Astrocyte (in vitro differentiated cells and primary cell): Measurements from ENCODE around the gene BCAN. TPM values are rescaled to one million over a fixed set of nuclear protein-coding genes. Genes with fewer than 3 reads are reported as not detected.

Experiments
- DNase-seq: peaks from one replicate; pipeline ENCODE4 v3.0.0-alpha.2; 2010; ENCODE audit warnings: low read depth
- FAIRE-seq: peaks from 2 replicates; lab custom pipeline; 2011; peaks lifted over from hg19 to GRCh38; lab: Jason Lieb, UNC
- H2AFZ ChIP-seq: 2 replicates; pipeline ENCODE4 v1.6.0; 2012; ENCODE audit warnings: low read depth, low read length, inconsistent platforms
- H3K27ac ChIP-seq: 2 replicates; pipeline ENCODE4 v1.5.1; 2011; ENCODE audit warnings: low read depth, low read length, inconsistent platforms
- H3K27me3 ChIP-seq: 2 replicates; pipeline ENCODE4 v1.6.0; 2011; ENCODE audit warnings: low read length, inconsistent platforms; ENCODE audit not compliant: insufficient read depth
- H3K36me3 ChIP-seq: 2 replicates; pipeline ENCODE4 v1.5.1; 2011; ENCODE audit warnings: low read length, inconsistent platforms; ENCODE audit not compliant: insufficient read depth
- H3K4me1 ChIP-seq: 2 replicates; pipeline ENCODE4 v1.5.1; 2011; ENCODE audit warnings: low read length, inconsistent platforms; ENCODE audit not compliant: insufficient read depth
- H3K4me2 ChIP-seq: 2 replicates; pipeline ENCODE4 v1.6.0; 2012; ENCODE audit warnings: low read length, inconsistent platforms
- H3K4me3 ChIP-seq: 2 replicates; pipeline ENCODE4 v1.5.1; 2011; ENCODE audit warnings: low read depth, mild to moderate bottlenecking, low read length, inconsistent platforms; ENCODE audit not compliant: insufficient read depth
- H3K79me2 ChIP-seq: 2 replicates; pipeline ENCODE4 v1.6.0; 2012; ENCODE audit warnings: mild to moderate bottlenecking, low read length, inconsistent platforms; ENCODE audit not compliant: insufficient read depth
- H3K9ac ChIP-seq: 2 replicates; pipeline ENCODE4 v1.6.0; 2012; ENCODE audit warnings: mild to moderate bottlenecking, low read length, inconsistent platforms
- H3K9me3 ChIP-seq: 2 replicates; pipeline ENCODE4 v1.5.1; 2012; ENCODE audit warnings: low read depth, mild to moderate bottlenecking, low read length, inconsistent platforms; ENCODE audit not compliant: insufficient read depth
- H4K20me1 ChIP-seq: 2 replicates; pipeline ENCODE4 v1.6.0; 2012; ENCODE audit warnings: low read length, inconsistent platforms; ENCODE audit not compliant: insufficient read depth
- H3K27ac Mint-ChIP-seq: one replicate; pipeline ENCODE4 v1.8.0; 2021; ENCODE audit warnings: mild to moderate bottlenecking, mixed read lengths; ENCODE audit not compliant: unreplicated experiment
- H3K27me3 Mint-ChIP-seq: one replicate; pipeline ENCODE4 v1.8.0; 2021; ENCODE audit warnings: low read depth, mixed read lengths; ENCODE audit not compliant: unreplicated experiment
- H3K36me3 Mint-ChIP-seq: one replicate; pipeline ENCODE4 v1.8.0; 2021; ENCODE audit warnings: low read depth, mixed read lengths; ENCODE audit not compliant: unreplicated experiment
- H3K4me1 Mint-ChIP-seq: one replicate; pipeline ENCODE4 v1.8.0; 2021; ENCODE audit warnings: low read depth, mixed read lengths; ENCODE audit not compliant: unreplicated experiment
- H3K4me3 Mint-ChIP-seq: one replicate; pipeline ENCODE4 v1.8.0; 2021; ENCODE audit warnings: mild to moderate bottlenecking, moderate library complexity, mixed read lengths; ENCODE audit not compliant: unreplicated experiment
- H3K9me3 Mint-ChIP-seq: one replicate; pipeline ENCODE4 v1.8.0; 2021; ENCODE audit warnings: mild to moderate bottlenecking, mixed read lengths; ENCODE audit not compliant: unreplicated experiment
- CTCF ChIP-seq: IDR thresholded peaks from 2 replicates; pipeline ENCODE4 v1.5.1; 2011; ENCODE audit warnings: low read depth, mild to moderate bottlenecking, inconsistent platforms, low read length, moderate library complexity; ENCODE audit not compliant: insufficient read depth
- EZH2 ChIP-seq: IDR thresholded peaks from 2 replicates; pipeline ENCODE4 v1.6.1; 2012; ENCODE audit warnings: mild to moderate bottlenecking, low read length, inconsistent platforms; ENCODE audit not compliant: insufficient read depth
- total RNA-seq: library from RNA; stranded (reverse); gene quantifications from 2 replicates; pipeline ENCODE4 v1.2.1, GENCODE V29; 2021

BCAN gene
- total RNA-seq, 1 donor from 2014 or later: 0.41 TPM

GRCh38 chr1:156595016-156595415, 46.9 kb upstream of the BCAN start:
- Mint-ChIP-seq H3K27ac (no peak overlapping the region), H3K36me3 (peaks cover 23% of the 10 kb centered on the region)

DNA sequence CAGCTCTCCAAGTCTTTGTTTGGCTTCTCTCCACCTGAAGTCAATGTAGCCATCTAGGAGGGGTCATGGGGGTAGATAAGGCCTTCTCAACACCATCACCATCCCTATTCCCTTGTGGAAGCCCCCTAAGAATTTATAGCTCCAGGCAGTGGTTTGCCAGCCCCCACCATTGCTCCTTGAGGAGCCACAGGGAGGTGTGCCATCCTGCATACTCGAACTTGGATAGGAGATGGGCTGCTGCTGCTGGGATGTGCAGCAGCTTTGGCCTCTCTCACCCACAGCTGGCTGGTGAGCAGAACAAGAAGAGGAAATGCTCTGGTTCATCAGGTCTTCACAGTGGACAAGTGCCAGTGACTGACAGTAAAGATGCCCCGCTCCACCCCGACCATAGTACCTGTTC, 45.5 kb upstream of the BCAN start:
- Histone ChIP-seq H3K4me1 (peaks cover 12% of the 10 kb centered on the region), H3K9ac (no peak overlapping the region), H4K20me1 (peaks cover 32% of the 10 kb centered on the region), H2AFZ (no peak overlapping the region), H3K27ac (no peak overlapping the region), H3K27me3 (no peaks in the 10 kb centered on the region), H3K9me3 (no peaks in the 10 kb centered on the region), H3K36me3 (peaks cover 37% of the 10 kb centered on the region), H3K79me2 (peaks cover 41% of the 10 kb centered on the region), H3K4me3 (no peak overlapping the region), H3K4me2 (no peak overlapping the region)
- H3K36me3 Mint-ChIP-seq: peaks cover 23% of the 10 kb centered on the region
- no peak overlapping the region for H3K27ac Mint-ChIP-seq
- peaks cover 5% of the 10 kb centered on the region for H3K4me1 Mint-ChIP-seq
- no peak for FAIRE-seq
- DNase-seq: no peak
- peaks cover 2% of the 10 kb centered on the region for H3K9me3 Mint-ChIP-seq
- no peaks in the 10 kb centered on the region for H3K27me3 Mint-ChIP-seq
- H3K4me3 Mint-ChIP-seq: no peak overlapping the region
- no peak for TF ChIP-seq CTCF
- no peak for TF ChIP-seq EZH2

More at GRCh38 chr1:156595016-156595415, 46.9 kb upstream of the BCAN start:
- H4K20me1 ChIP-seq: peaks cover 32% of the 10 kb centered on the region
- Mint-ChIP-seq H3K27me3 (no peaks in the 10 kb centered on the region), H3K4me1 (peaks cover 3% of the 10 kb centered on the region), H3K9me3 (peaks cover 2% of the 10 kb centered on the region), H3K4me3 (no peak overlapping the region)
- no peak for DNase-seq
- H3K4me1 ChIP-seq: peaks cover 12% of the 10 kb centered on the region
- TF ChIP-seq EZH2: no peak
- no peak for TF ChIP-seq CTCF
- H3K79me2 ChIP-seq: peaks cover 29% of the 10 kb centered on the region
- H2AFZ ChIP-seq: no peak overlapping the region
- no peaks in the 10 kb centered on the region for H3K27me3 ChIP-seq
- H3K4me3 ChIP-seq: no peak overlapping the region
- FAIRE-seq: no peak
- H3K9me3 ChIP-seq: no peaks in the 10 kb centered on the region
- no peak overlapping the region for H3K9ac ChIP-seq
- H3K27ac ChIP-seq: no peak overlapping the region
- H3K4me2 ChIP-seq: no peak overlapping the region
- H3K36me3 ChIP-seq: peaks cover 37% of the 10 kb centered on the region

- Histone ChIP-seq H3K4me2 (no peak overlapping the region), H3K9ac (no peak overlapping the region), H3K36me3 (peaks cover 37% of the 10 kb centered on the region), H3K27me3 (no peaks in the 10 kb centered on the region), H4K20me1 (peaks cover 32% of the 10 kb centered on the region), H3K9me3 (no peaks in the 10 kb centered on the region), H3K4me3 (no peak overlapping the region), H3K4me1 (peaks cover 8% of the 10 kb centered on the region), H2AFZ (no peak overlapping the region), H3K79me2 (peaks cover 32% of the 10 kb centered on the region), H3K27ac (no peak overlapping the region)
- no peak for DNase-seq
- no peak for FAIRE-seq
- Mint-ChIP-seq H3K36me3 (peaks cover 21% of the 10 kb centered on the region), H3K27me3 (no peaks in the 10 kb centered on the region), H3K27ac (no peak overlapping the region), H3K9me3 (no peaks in the 10 kb centered on the region), H3K4me1 (peaks cover 7% of the 10 kb centered on the region), H3K4me3 (peak overlapping the region; percentile 27)
- TF ChIP-seq EZH2 (no peak), CTCF (no peak)
Observed at GRCh38 chr1:156598125-156598524, 43.8 kb upstream of the BCAN start.
